HG02798 (cell line): ENCODE measurements around the gene XIAP.
A peak's percentile ranks its signal among the peaks of the same experiment; 100 is the strongest.
"Not testable (repeated sequence)": the region's sequence is repeated elsewhere in the genome, so short reads cannot be mapped to it uniquely, and the experiment has no call there.

Experiments
- ATAC-seq: cut with Tn5 transposase; IDR thresholded peaks from one replicate; pipeline ENCODE4 v1.9.1; 2021; ENCODE audit warnings: mild to moderate bottlenecking; ENCODE audit not compliant: unreplicated experiment, poor library complexity

XIAP gene

DNA sequence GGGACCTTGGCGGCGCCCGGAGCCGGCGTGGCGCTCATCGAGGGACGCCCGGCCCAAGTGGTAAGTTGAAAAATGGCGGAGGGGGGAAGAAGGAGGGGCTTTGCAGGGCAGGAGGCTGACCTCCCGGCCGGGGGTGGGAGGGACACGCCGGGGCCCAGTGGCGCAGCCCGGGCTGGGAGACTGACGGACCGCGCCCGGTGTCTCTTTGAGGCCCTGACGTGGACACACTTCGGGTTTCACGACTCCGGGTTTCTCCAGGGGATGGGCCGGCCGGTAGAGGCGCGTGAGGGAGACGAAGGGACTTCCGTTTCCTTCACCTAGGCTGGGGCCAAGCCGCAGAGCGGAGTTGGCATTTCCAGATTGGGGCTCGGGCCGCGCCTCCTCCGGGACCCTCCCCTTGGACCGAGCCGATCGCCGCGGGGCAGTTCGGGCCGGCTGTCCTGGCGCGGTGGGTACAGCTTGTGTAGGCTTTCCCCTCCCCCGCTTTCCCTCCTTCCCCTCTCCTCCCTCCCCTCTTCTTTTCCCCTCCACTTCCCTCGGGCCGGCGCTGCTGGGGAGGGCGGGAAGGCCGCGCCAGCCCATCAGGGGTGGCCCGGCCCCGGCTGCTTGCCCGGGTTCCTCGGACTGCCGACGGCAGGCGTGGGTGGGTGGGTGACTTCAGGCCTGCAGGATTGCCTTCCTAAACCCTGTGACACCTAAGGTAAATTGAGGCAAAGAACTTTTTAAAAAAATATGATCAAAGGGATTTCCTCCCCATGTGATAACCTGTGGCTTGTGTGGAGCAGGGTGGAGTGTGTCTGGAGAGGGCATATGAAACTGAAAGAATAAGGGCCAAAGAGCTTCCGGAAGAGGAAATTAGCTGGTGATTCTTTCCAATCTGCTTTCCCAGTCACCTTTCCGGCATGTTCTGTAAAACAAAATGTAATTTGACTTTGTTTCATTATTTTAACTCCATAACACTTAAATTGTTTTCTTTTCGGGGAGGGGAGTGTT lies at the start of gene XIAP:
TSS of gene XIAP (plus strand) at position 208 of the 993 bp plus-strand sequence. CDS start 25,610 bp downstream, outside the sequence.
- peak; percentile 88 for ATAC-seq

DNA sequence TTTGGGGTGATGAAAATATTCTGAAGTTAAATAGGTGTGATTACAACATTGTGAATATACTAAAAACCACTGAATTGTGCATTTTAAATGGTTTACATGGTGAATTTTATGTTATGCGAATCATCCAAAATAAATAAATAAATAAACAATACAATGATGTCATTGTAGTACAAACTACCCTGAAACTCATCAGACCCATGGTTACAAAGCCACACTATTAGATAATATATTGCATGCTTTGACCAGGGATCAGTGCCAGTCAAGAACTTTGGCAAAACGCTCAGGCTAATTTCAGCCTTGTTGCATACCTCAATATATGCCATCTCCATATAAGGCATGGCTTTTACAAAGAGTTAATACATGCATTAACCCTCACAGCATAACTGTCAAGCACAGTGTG lies 45.5 kb upstream of the XIAP start:
- ATAC-seq: no peak

DNA sequence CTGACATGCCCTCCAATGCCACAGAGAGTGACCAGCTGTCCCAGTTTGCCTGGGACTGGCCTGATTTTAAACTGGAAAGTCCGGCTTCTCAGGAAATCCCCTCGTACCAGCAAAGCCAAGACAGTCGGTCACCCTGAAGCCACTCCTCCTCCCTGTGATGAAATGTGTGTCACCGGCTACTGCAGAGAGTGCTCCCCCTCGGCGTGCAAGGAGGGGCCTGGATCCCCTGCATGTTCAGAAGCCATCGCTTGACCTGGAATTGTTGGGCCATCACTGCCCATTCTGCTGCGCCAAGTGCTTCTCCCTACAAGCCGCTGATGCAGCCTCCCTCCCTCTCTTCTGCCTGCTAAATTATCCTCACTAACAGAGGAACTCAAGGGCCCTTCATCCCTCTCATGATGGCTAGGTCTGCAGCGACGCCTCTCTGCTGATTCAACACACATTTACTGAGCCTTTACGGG lies 44.9 kb upstream of the XIAP start:
- not testable (repeated sequence) for ATAC-seq

DNA sequence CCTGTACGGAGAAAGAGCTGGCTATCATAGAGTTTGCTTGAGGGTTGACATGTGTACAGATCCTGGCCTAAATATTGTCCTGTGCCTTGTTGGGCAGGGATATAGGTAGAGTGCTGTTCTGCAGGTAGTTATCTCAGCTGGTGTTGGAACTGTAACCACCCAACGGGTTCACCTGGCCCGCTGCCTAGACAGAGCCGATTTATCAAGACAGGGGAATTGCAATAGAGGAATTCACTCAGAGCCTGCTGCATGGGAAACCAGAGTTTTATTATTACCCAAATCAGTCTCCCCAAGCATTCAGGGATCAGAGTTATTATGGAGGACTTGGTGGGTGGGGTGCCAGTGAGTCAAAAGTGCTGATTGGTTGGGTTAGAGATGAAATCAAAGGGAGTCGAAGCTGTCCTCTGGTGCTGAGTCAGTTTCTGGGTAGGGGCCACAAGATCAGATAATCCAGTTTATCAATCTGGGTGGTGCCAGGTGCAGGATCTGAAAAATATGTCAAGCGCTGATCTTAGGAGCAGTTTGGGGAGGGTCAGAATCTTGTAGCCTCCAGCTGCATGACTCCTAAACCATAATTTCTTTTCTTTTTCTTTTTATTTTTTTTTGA lies 42.5 kb upstream of the XIAP start:
- ATAC-seq: no peak

DNA sequence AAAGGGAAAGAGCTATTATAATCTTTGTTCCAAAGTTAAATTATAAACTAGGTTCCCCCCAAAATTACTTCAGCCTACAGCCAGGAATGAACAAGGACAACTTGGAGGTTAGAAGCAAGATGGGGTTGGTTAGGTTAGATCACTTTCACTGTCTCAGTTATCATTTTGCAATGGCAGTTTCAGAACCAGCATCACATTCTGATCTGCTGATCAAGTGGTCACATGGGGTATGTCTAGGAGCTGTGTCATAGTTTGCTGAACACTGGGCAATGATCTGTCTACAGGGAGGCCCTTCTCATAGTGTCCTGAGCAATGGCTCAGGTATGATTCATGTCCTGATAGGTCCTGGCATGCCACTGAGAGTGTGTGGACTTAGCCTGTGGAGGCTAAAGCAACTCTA lies 41.6 kb upstream of the XIAP start:
- no peak for ATAC-seq

DNA sequence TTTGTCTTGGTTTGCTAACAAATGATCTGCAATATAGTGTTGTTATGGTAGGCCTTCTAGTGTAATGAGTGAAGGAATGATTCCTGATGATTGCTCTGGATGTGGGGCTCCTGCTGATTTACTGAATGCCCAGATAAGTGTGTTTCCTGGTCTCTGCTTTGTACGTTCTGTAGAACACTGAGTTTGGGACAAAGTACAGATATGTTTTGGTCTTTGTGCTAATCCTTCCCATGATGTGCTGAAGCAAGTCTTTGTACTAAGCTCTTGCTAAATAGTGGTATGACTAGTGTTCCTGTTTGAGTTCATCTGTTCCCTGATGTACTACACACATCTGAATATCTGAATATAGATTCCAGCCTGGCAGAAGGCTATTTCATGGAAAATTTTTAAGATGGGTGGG lies 36.9 kb upstream of the XIAP start:
- ATAC-seq: no peak

DNA sequence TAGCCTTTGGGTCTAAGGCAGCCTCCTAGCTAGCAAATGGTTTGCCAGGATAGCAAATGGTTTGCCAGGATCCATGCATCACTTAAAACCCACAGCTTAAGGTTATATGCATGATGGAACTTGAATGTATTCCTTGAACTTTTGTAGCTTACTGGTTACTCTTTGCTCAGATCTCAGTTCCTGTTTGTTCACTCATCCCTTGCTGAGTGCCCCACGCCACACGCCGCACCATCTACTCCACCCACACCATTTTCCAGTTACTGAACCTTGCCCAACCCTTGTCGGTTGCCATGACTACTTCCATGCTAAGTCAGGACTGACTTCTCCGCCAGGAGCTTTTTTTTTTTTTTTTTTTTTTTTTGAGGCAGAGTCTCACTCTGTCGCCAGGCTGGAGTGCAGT lies 29.5 kb upstream of the XIAP start:
- peak; percentile 88 for ATAC-seq

DNA sequence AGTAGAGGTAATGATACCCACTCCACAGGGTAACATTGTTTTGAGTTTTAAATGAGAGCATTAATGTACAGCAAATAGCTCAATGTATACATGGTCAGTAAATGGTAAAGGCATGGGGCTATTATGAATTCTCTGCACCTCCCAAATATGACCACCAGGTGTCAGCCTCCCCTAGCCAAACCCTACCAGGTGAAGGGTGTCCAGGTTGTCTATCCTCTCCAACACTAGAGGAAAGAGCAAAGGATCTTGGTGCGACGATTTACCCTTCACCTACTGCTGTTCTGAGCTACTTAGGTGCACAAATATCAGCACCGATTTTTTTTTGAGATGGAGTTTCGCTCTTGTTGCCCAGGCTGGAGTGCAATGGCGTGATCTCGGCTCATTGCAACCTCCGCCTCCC lies 26.5 kb upstream of the XIAP start:
- ATAC-seq: peak; percentile 87

DNA sequence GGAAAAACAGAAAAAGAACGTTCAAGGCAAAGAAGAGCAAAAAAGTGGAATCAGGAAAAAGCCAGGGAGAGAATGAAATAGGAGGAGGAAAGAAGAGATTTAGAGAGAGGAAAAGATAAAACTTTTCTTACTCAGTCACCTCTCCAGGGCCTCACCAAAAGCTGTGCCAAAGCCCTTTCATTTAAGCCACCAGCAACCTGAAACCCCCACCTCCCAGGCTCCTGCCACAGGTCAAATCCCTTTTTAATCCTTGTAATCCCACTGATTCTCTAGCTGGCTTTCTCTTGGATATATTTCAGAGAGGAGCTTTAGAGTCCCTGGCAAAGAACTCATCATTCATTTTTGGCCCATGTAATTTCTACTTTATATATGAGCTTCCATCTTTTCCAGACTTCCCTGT lies 25.7 kb upstream of the XIAP start:
- no peak for ATAC-seq

DNA sequence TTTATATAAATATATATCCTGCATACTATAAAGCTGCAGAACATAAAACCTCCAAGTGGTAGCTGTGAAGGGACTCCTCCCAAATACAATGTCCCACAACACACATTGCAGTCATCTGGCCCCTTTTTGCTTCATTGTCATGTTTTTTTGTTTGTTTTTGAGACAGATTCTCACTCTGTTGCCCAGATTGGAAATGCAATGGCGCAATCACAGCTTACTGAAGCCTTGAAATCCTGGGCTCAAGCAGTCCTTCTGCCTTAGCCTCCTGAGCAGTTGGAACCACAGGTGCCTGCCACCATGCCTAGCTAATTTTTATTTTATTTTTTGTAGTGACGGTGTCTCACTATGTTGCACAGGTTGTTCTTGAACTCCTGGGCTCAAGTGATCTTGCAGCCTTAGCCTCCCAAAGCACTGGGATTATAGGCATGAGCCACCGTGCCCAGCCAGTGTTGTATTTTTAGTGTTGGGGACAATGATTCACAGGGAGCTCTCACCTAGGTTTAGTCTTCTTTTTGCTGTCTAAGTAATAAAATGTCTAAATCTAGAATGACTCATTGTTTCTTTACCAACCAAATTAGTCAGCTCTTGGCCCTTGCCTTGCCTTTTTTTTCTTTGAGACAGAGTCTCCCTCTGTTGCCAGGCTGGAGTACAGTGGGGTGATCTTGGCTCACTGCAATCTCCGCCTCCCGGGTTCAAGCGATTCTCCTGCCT lies 24.0 kb upstream of the XIAP start:
- ATAC-seq: no peak

DNA sequence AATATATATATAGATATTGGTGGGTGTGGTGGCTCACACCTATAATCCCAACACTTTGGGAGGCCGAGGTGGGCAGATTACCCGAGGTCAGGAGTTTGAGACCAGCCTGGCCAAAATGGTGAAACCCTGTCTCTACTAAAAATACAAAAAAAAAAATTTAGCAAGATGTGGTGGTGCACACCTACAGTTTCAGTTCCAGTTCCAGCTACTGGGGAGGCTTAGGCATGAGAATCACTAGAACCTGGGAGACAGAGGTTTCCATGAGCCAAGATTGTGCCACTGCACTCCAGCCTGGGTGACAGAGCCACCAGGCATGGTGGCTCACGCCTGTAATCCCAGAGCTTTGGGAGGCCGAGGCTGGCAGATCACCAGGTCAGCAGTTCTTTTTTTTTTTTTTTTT lies 14.7 kb upstream of the XIAP start:
- not testable (repeated sequence) for ATAC-seq

DNA sequence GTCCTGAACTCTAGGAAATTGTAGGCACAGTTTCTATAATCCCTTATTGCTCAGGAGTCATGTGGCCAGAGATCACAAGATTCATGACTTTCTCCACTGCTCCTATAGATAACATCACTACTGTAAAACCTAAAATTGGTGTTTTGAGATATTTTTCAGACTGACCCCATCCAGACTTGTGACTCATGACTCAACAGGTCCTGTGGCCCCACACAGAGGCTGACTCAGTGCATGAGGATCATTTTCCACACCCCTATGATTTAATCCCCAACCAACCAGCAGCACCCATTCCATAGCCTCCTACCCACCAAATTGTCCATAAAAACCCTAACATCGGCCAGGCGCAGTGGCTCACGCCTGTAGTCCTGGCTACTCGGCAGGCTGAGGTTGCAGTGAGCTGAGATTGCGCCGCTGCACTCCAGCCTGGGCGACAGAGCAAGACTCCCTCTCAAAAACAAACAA lies 13.2 kb upstream of the XIAP start:
- no peak for ATAC-seq

DNA sequence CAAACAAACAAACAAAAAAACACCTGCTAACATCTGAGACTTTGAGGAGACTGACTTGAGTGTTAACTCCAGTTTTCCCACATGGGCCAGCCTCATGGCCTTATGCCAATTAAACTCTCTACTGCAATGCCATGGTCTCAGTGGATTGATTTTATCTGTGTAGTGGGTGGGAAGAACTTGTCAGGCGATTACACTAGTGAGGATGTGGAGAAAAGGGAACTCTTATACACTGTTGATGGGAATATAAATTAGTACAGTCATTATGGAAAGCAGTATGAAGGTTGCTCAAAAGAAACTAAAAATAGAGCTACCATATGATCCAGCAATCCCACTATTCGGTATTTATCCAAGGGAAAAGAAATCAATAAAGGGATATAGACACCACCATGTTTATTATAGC lies 12.8 kb upstream of the XIAP start:
- no peak for ATAC-seq

DNA sequence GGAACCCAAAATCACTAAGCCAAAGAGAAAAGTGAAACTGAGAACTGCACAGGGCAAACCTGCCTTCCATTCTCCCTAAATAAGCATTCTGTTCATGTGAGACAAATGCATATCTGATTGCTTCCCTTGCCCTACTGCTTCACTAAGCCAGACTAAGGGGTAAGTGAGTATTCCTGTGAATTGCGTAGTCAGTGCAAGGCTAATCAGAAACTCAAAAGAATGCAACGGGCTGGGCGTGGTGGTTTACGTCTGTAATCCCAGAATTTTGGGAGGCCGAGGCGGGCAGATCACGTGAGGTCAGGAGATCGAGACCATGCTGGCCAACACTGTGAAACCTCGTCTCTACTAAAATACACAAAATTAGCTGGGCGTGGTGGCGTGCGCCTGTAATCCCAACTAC lies 10.8 kb upstream of the XIAP start:
- ATAC-seq: no peak

DNA sequence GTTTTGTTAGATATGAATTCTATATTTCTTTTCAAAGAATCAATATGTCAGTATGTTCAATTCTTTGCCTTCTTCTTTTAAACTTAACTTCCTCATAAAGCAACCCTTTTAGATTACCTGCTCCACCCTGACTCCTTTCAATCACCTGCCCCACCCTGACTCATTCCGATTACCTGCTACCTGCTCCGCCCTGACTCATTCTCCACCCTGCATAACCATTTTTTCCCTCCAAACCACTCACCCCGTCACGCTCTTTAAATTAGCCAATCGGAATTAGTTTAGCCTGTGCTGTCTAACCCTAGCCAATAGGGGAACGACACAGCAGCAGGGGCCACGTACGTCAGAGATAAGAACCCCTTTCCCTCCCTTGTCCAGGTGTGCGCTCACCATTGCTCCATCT lies 9.9 kb upstream of the XIAP start:
- ATAC-seq: not testable (repeated sequence)

DNA sequence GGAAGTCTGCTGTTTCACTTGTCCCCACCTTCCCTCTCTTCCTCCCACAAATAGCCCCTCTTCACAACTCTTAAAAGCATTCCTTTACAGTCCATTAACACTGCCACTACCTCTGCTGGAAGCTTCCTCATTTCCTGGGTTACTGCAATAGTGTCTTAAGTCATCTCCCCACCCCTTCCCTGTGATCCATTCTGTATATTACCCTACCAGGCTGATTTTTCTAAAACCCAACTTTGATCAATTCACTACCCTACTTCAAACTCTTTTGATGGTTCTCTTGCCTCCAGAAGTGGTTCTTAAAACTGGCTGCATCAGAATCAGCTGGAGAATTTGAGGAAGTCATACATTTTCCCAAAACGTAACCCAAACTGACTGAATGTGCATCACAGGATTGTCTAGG lies 8.8 kb upstream of the XIAP start:
- no peak for ATAC-seq

DNA sequence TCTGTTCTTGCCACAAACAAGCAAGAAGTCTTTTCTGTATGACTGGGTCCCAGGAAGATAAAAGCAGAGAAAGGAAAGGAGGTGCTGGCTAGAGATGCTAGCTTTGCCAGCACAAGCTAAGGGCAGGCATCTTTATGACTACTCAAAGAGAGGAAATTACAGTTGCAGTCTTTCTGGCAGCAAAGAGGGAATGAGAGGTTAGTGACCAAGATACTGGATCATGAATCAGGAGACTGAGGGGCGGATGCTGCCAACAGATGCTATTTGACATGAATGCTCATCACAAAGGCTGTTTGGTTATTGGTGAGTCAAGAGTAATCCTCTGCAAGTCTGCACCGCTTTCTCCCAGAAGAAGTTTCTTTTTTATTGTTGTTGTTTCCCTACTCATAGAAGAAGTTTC lies 5.5 kb upstream of the XIAP start:
- no peak for ATAC-seq

DNA sequence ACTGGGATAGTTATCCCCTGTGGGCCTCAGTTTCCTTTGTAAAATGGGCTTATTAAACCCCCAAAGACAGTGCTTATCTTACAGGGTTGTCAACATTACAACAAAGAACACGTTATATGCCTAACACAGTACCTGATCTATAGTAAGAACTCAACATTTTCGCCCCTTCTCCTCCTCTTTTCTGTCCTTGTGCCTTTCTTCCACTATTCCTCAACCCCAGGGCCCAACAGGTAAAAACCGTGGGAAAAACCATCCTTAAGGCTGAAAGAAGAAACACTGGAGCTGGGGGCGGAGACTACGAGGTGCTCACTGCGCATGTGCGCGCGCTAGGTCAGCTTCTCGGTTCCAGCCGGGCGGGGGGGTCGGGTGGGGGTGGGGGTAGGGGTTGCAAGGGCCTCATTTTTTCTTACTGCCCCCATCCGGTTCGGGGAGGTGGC lies 426 bp upstream of the XIAP start:
- ATAC-seq: peak; percentile 8

DNA sequence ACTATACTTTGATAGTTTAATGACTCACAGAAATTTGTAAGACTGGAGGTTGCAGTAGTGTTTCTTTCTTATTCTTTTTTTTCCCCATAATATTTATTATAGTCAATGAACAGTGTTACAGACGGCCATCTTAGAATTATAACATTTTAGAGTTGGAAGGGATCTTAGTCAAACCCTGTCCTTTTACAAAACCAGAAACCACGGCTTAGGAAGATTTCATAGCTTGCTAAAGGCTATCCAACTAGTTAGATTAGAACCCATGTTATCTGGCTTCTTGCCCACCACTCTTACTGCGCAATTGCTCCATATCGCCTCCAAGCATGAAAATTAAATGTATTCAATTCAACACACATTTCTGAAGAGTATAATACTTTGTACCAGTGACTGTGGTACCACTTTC lies 1.1 kb downstream of the XIAP start:
- no peak for ATAC-seq

DNA sequence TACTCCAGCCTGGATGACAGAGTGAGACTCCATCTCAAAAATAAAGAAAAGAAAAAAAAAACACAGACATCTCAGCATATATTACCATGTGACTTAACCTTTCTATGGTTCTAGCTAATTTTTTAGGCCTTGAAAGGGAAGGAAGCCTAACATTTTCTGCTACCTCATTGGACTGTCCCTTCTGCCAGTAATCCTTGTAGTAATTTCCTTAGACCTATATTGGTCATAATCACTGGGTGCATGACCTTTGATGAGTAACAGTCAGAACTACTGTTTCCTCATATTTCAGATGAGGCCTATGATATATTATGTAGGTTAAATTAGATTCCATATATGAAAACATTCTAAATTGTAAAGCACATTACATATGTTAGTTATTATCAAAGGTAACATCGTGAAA lies 9.6 kb downstream of the XIAP start:
- no peak for ATAC-seq

DNA sequence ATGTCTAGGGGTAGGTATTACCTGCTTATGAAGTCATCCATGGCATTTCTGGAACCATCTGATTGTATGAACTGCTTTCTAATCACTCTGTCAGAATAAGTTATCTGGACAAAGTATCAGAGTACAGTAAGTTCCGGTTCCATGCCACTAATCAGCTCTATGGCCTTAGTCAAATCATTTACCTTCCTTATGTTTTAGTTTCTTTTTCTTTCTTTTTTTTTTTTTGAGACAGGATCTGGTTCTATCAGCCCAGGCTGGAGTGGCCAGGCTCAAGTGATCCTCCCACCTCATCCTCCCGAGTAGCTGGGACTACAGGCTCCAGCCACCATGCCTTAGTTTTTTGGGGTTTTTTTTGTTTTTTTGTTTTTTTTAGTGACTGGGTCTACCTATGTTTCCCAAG lies 11.5 kb downstream of the XIAP start:
- peak; percentile 59 for ATAC-seq
